Measurements from ENCODE around the gene DYSF.

Gene DYSF

DNA sequence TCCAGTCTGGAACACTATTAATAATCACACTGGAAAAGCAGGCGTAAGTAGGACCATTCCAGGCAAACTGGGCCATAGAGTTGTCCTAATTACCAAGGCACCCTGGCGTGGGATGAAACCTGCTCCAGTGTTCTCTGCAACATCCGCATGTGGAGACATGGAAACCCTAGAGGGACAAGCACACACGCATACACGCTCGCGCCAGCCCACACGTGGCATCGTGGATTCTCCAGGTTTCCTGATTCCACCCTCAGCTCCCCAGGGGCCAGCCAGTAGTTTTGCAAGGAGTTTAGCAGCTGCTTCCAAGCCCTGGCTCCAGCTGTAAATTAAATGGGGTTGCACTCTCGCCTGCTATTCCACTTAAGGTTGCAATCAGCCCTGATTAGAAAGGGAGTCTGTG is 127.7 kb downstream of the DYSF start:
- no peak for DNase-seq

- DNase-seq = no peak
These were observed 130.5 kb downstream of the DYSF start for GRCh38 chr2:71583876-71584275.

DNA sequence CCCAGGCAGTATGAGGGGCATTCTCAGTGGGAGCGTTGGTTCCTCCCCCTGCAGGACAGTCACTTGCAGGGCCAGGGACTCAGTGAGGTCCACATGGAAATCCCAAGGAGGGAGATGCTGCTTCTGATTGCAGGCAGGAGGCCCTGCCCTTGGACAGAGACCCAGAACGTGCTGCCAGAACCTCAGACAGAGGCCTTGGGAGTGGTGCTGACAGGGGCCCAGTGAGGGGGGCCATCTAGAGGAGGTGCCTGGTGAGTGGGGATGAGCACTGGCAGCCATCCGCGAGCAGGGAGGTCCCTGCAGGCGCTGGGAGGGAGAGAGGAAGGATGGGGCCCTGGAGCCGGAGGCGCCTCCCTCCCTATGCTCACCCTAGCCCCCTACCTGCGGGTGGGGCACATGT is 133.1 kb downstream of the DYSF start:
- no peak for DNase-seq

GRCh38 chr2:71587509-71588073 is 134.2 kb downstream of the DYSF start:
- DNase-seq = no peak

DNA sequence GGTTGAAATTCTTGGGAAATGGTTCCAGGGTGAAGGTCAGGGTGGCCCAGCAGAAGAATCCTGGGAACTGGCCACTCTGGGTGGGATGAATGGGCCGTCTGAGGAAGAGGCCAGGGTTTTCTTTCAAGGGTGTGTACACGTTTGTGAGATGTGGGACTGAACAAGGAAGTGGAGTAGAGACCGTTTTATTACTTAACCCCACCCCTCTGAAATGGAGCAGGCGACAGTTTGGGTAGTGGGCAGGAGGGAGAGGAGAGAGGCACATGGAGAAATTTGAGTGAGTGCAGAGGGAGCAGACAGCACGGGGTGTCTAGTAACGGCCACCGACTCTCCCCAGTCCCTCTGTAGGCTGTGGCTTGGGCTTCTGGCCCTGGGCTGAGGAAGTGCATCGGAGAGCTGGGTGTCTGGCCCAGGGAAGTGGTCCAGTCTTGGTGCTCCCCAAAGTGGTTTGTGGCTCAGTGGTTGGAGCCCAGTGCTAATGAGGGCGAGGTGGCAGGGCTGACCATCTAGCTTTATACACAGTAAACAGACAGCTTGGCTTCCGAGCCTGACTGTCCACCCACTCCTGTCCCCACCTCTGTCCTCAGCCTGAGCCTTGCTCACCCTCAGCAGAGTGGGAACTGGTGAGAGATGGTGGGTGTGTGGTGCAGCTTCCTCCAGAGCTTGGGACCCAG is 135.3 kb downstream of the DYSF start:
- no peak for DNase-seq

- no peak for DNase-seq
These were observed 136.4 kb downstream of the DYSF start for GRCh38 chr2:71589763-71590162.

DNA sequence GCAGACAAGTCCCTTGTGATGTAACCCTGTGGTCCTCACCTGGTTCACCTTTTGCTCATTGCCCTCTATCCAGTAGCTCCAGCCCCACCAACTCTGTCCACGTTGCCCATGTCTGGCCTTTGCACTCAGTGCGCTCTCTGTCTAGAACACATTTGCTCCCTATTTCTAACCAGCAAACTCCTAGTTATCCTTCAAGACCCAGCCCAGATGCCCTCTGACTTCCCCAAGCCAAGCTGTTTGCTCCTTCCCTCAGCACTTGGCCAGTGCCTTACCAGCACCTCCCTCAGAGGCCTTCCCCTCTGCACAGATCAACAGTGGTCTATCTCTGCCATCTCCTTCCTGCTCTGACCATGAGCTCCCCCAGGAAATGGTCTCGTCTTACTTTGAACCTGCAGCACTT is 137.7 kb downstream of the DYSF start:
- DNase-seq = no peak

GRCh38 chr2:71592181-71592711 is 138.9 kb downstream of the DYSF start:
- no peak for DNase-seq

DNA sequence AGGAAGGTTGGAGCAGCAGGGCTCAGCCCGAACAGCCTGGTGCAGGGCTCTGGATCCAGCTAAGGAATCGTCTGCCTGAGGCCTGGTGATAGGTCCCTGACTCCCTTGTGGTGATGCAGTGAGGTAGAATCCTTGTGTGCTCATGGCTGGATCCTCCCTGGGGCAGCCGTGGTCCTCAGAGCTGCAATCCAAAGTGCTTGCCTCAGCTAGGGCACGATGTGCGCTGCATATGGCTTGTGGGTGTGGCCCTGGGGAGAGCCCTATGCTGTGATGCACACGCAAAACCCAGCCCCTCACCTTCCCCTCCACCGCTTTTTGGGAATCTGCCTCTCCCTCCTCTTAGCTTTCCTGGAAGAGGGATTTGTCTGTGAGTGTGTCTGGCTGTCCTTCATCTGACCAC is 142.2 kb downstream of the DYSF start:
- no peak for DNase-seq

DNA sequence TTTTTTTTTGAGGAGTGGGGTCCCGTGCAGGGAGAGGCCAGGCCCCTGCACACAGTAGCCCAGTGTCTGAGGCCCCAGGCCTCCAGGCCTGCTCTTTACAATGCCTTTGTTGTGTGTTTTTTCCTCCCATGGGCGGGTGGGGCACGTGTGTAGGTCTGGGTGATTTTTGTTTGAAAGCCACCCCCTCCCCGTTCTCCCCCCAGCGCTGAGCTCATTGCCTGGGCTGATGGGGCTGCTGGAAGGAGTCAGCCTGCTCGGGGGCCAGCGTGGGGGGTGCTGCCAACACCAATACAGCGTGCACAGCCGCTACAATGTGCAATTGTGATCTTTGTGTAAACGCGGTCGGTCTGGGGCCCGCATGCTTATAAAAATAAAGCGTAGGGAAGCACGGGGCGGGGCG is 142.7 kb downstream of the DYSF start:
- DNase-seq = no peak

DNA sequence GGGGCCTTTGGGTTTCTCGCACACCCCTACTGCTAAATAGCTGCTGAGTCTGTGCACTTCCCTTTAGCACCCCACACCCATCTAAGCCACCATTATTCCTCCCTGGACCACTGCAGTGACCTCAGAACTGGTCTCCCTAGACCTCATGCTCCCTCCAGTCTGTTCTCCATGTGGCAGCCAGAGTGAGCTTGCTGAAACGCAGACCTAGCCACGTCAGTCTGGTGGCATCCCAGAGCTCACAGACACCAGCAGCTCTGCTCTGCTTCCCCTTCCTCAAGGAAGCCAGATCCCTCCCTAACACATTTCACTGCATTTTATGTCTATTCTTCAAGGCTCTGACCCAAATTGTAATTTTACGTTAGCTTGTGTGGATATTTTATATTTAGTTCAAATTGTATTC is 144.4 kb downstream of the DYSF start:
- DNase-seq = no peak

DNA sequence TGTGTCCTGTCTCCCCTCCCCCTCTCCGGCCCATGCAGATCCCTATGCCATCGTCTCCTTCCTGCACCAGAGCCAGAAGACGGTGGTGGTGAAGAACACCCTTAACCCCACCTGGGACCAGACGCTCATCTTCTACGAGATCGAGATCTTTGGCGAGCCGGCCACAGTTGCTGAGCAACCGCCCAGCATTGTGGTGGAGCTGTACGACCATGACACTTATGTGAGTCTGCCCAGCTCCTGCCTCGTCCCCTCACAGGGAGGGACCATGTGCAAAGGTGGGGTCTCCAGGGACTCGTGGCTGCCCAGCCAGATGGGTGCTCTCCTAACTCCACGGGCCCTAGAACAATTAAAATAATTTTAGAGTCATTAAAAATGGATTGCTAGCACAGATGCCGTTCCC is 145.2 kb downstream of the DYSF start:
- no peak for DNase-seq

DNA sequence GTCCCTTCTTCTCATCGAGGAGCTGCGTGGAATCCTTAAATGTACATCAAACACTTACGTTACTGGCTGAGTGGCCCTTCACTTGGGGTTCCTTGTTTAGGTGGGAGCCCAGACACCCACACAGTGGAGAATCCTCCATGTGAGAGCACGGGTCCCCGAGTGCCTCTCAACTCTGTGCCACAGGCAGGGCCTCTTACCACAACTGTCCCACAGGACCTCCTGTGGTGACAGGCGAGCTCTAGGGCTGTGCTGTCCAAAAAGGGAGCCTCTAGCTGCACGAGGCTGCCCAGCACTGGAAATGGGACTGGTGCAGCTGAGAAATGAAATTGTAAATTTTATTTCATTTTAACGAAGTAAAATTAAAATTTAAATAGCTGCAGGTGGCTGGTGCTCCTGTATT is 145.7 kb downstream of the DYSF start:
- DNase-seq = no peak

DNA sequence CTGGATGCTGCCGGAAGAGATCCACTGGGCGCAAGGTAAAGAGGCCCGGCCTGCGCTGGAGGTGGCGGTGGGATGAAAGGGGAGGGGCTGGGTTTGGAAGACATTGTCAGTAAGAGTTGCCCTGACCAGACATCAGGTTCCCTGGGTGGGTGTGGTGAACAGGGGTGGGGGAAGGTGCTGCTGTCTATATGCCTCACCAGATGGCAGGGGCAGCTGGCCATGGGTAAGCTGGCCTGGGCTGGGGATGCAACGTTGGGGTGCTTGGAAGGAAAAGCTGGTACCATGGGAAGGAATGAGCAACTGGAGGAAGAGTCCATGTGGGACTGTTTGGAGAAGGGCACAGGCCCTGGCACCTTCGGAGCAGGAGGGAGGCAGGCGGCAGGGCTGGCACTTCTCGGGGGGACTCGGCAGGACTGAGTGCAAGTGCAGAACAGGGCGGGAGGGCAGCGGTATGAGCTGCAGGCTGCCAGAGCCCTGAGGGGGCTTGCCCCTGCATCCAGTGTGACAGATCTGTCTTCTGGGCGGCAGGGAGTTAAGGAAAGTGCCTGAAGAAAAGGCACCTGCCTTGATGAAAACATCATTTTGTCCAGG is 146.4 kb downstream of the DYSF start:
- DNase-seq = no peak

DNA sequence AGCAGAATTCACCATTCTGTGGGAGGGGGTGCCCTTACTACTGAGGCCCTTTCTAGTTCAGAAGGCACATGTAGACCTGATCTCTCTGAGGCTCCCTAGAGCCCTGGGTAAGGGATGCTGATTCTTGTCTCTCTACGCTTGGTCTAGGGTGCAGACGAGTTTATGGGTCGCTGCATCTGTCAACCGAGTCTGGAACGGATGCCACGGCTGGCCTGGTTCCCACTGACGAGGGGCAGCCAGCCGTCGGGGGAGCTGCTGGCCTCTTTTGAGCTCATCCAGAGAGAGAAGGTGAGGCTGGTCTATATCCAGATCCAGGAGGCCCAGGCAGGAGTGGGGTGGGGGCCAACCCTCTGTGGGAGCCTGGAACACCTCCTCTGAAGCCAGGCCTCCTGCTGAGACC is 147.2 kb downstream of the DYSF start:
- DNase-seq = no peak

DNA sequence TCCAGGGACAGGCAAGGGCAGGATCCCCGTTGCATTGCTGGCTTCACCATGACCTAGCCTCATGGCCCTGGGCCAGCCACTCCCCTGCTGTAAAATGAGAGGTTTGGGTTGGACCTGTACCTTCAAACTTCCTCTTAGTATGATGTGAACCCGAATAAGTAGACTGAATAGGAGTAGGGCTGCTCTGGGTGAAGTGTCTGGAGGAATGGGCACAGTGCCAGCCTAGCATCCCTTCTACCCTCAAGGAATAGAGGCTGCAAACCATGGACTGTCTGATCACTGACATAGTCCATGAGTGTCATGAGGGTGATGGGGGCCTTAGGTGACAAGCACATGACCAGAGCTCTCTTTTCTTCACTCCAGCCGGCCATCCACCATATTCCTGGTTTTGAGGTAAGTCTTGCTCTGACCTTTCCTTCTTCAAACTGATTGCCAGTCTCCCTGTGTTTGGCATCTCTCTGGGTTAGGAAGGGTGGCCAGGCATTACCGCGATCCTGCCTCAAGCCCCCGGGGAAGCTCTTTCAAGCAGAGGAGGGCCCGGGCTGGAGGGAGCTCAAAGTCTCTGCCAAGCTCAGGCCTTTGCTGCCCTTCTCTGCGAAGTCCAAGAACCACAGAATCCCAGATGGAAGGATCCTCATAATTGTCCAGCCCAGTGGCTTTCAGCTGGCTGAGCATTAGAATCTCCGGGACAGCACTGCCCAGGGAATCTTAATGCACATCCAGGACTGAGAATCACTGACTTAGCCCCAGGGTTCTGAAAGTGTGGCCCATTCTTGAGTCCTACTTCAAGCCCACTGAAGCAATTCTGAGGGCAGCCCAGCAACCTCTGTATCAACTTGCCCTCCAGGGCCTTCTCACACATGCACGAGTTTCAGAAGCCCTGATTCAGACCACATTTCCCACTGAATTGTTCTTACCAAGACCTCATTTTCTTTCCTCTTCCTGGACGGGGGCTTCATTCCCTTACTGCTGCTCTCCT is 148.1 kb downstream of the DYSF start:
- DNase-seq = no peak

DNA sequence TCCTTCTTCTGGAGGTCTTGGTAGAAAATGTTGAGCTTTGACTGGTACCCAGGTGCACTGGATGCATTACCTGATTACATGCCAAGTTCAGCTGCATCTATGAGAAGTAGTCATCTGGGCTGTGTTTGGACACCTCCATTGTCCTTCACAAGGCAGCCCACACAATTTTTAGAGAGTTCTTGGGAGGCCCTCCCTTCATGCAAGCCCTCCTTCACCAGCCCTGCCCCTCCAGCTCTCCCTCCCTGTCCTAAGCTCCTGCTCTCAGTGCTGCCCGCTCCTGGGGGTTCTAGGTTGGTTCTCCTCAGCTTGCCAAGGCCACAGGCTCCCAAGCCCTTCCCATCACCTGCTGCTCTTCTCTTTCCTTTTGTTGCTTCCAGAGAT is 148.7 kb downstream of the DYSF start:
- DNase-seq = no peak

GRCh38 chr2:71602581-71602980 is 149.2 kb downstream of the DYSF start:
- no peak for DNase-seq

- DNase-seq = no peak
These were observed 150.0 kb downstream of the DYSF start for GRCh38 chr2:71603311-71603811.

- no peak for DNase-seq
These were observed 150.7 kb downstream of the DYSF start for GRCh38 chr2:71603851-71604725.

DNA sequence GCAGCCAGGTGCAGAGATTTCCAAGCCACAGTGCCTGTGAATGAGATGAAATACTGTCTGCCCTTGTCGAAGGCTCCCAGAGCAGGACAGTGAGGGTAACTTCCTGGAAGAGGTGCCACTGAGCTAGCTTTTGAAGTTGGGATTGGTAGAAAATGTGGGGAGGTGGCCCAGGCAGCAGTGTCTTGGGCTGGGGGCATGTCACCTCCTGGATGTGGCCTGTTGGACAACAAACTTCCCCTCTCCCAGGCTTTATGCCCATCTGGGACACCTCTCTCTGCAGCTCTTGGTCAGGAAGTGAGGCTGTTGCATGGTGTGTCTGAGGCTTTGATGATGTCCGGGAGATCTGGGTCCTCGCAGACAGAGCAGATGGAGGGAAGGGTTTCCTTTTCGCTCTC is 151.4 kb downstream of the DYSF start:
- DNase-seq = no peak

DNA sequence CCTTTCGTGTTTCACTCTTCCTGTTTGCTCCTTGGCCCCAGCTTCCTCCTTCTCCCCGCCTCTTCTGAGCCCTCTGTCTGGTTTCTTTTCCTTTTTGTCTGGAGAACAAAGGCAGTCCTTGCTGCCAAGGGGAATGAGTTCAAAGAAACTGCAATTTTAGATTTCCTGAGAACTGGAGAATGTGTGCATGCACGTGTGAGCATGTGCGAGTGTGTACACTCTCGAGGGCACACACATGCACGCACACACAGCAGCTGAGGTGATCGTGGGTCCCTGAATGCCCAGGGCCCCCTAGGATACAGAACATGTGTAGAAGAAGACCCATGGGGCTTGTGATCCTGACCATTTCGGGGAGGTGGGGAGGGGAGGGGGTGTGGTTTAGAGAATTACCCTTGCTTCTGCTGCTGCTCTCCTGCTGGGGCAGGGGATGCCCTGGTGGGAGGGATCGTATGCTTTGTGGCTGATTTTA is 151.8 kb downstream of the DYSF start:
- no peak for DNase-seq
